Fibroblast of the aortic adventitia (primary cell): ENCODE results near the gene THRB. TPM values are rescaled to one million over a fixed set of nuclear protein-coding genes. Genes with fewer than 3 reads are reported as not detected.
A peak's percentile ranks its signal among the peaks of the same experiment; 100 is the strongest.

Experiments
- DNase-seq: peaks from one replicate; pipeline ENCODE4 v3.0.0-alpha.2; 2010; ENCODE audit warnings: low read depth
- H3K4me3 ChIP-seq: 2 replicates; pipeline ENCODE4 v1.5.1; 2011; ENCODE audit warnings: low read depth, mild to moderate bottlenecking, control low read depth, low read length, moderate library complexity
- CTCF ChIP-seq: IDR thresholded peaks from 2 replicates; pipeline ENCODE4 v1.5.1; 2011; ENCODE audit warnings: mild to moderate bottlenecking, low read length, control low read depth, inconsistent platforms; ENCODE audit not compliant: insufficient read depth
- total RNA-seq: library from RNA; depleted of rRNA; stranded (reverse); fragments of >200 nt; gene quantifications from 2 replicates; pipeline ENCODE4 v1.2.3, GENCODE V29; 2012; ENCODE audit warnings: low replicate concordance

THRB gene
- total RNA-seq, 1 donor = 4.7 TPM

DNA sequence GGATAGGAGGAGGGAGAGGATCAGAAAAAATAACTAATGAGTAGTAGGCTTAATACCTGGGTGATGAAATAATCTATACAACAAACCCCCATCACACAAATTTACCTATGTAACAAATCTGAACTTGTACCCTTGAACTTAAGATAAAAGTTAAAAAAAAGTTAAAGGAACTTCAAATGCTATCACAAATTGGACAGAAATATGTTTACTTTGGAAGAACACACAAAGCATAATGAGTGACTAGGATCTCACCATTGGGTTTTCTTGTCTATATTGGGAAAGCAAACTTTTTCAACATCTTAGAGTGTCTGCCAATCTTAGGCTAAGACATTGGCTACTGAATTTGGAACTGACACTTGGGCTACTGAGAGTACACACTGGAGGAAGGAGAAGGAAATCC is 140.4 kb downstream of the THRB start:
- TF ChIP-seq CTCF = no peak
- DNase-seq = no peak
- no peak overlapping the region for H3K4me3 ChIP-seq

- no peak overlapping the region for H3K4me3 ChIP-seq
- TF ChIP-seq CTCF = no peak
- DNase-seq = no peak
These were observed 141.6 kb downstream of the THRB start for GRCh38 chr3:24352893-24353553.

- DNase-seq = peak; percentile 92
- no peak overlapping the region for H3K4me3 ChIP-seq
These were observed 142.7 kb downstream of the THRB start for GRCh38 chr3:24351779-24352469.

DNA sequence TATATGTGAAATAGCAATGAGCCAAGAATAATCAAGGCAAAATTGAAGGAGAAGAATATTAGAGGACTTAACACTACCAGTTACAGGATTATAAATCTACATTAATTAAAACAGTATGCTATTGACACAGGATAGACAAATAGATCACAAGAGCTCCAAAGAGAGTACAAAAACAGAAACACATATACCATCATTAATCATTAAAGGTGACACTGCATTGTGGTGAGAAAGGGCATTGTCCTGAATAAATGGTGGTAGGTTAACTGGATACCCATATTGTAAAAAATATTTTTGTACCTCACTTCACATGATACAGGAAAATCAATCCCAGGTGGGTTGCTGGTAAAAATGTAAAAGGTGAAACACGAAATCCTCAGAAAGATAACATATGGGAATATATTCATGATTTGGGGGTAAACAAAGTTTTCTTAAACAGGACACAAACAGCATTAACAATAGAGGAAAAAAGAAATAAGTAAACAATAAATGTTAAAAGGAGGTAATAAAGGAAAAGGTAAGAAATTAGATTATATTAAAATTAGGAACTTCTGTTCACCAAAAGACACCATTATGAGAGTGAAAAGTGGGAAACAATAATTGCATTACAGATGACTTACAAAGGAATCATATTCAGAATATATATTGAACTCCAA is 145.2 kb downstream of the THRB start:
- no peak overlapping the region for H3K4me3 ChIP-seq
- TF ChIP-seq CTCF = no peak
- no peak for DNase-seq

More at GRCh38 chr3:24351779-24352469, 142.7 kb downstream of the THRB start:
- no peak for TF ChIP-seq CTCF

DNA sequence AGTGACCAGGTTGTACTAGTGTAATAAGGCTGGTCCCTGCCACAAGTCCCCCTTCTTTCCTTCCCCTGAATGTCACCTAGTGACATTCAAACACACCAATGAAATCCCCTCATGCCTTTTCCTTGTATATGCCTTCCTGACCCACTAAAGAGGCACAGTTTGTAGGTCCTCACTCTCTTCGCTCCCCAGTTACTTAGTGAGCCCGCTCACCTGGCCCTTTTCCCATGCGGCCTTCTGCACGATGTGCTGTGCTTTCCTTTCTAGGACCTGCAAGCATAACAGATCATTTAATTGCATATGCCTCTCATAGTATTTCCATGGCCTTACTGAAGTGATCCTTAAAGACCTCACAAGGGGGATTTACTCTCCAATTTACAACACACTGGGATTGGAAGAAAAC is 146.3 kb downstream of the THRB start:
- H3K4me3 ChIP-seq = no peak overlapping the region
- DNase-seq = no peak
- TF ChIP-seq CTCF = no peak

- no peak overlapping the region for H3K4me3 ChIP-seq
- TF ChIP-seq CTCF = no peak
- DNase-seq = peak; percentile 40
These were observed 149.7 kb downstream of the THRB start for GRCh38 chr3:24344784-24345439.
